ENCODE results near the gene MALAT1.
A peak's percentile ranks its signal among the peaks of the same experiment; 100 is the strongest.
"Not testable (repeated sequence)": the region's sequence is repeated elsewhere in the genome, so short reads cannot be mapped to it uniquely, and the experiment has no call there.

Gene MALAT1

DNA sequence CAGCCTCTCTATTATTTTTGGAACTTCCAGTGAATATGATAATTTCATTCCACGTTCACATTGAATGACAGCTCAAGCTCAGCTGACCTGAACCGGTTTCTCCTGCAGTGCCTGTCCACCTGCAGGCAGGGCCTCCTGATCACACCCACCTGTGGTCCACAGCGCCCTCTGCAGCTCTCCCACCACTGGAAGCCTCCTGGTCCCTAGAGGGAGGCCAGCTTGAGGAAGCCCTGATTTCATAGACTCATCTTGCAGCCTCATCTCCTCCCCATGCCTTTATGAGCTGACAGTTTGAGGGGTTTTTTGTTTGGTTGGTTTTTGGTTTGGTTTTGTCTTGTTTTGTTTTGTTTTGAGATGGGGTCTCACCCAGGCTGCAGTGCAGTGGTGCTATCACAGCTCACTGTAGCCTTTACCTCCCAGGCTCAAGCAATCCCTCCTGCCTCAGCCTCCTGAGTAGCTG lies 29.9 kb upstream of the MALAT1 start:
- no peaks in the 10 kb centered on the region for H3K36me3 ChIP-seq (ENCODE audit: control insufficient read depth, insufficient read depth, low read length)

DNA sequence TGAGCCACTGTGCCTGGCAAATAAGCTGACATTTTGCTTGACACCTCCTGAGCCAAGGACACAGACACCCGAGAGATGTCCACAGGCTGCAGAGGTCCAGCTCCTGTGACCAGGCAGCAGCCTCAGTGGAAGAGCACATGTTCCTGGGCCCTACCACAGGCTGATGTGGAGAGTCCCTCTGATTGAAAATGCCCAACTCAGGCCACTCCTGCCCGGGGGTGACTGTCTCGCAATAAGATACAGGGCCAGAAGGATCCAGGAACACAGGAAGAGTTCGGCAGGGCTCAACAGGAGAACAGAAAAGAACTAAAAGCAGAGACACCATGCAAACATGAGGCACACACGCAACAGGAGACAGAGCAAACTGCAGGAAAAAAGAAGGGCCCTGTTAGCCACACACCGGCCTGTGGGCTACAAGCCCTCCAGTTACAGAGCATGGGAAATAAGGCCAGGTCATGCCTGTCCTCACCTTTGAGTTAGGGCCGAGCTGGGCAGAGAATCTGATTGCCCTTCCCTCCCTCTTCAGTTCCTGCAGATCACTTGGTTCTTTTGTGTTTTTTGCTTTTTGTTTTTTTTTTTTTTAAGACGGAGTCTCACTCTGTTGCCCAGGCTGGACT lies 28.3 kb upstream of the MALAT1 start:
- H3K4me3 ChIP-seq (ENCODE audit: insufficient read depth, low read depth, low read length, poor library complexity, severe bottlenecking), result no peak overlapping the region
- H3K36me3 ChIP-seq (ENCODE audit: control insufficient read depth, insufficient read depth, low read length), result no peaks in the 10 kb centered on the region
- peaks cover 15% of the 10 kb centered on the region for H3K4me1 ChIP-seq (ENCODE audit: control insufficient read depth, insufficient read depth, low read length, poor library complexity, severe bottlenecking)
- no peak for DNase-seq
- H3K9me3 ChIP-seq (ENCODE audit: control insufficient read depth, low read length), result no peaks in the 10 kb centered on the region
- peak overlapping the region; percentile 13 for H3K27ac ChIP-seq (ENCODE audit: insufficient read depth, low read length, poor library complexity, severe bottlenecking)
- H3K27me3 ChIP-seq (replicated peaks; ENCODE audit: control insufficient read depth, insufficient read depth, low read length, poor library complexity, severe bottlenecking), result no peaks in the 10 kb centered on the region

More for the DNA sequence above, 29.9 kb upstream of the MALAT1 start:
- H3K27me3 ChIP-seq (replicated peaks; ENCODE audit: control insufficient read depth, insufficient read depth, low read length, poor library complexity, severe bottlenecking), result no peaks in the 10 kb centered on the region
- DNase-seq, result peak; percentile 32 to 40 (median 37)
- H3K27ac ChIP-seq (ENCODE audit: insufficient read depth, low read length, poor library complexity, severe bottlenecking), result no peak overlapping the region
- no peaks in the 10 kb centered on the region for H3K9me3 ChIP-seq (ENCODE audit: control insufficient read depth, low read length)
- H3K4me1 ChIP-seq (ENCODE audit: control insufficient read depth, insufficient read depth, low read length, poor library complexity, severe bottlenecking), result peaks cover 15% of the 10 kb centered on the region
- H3K4me3 ChIP-seq (ENCODE audit: insufficient read depth, low read depth, low read length, poor library complexity, severe bottlenecking), result no peak overlapping the region

DNA sequence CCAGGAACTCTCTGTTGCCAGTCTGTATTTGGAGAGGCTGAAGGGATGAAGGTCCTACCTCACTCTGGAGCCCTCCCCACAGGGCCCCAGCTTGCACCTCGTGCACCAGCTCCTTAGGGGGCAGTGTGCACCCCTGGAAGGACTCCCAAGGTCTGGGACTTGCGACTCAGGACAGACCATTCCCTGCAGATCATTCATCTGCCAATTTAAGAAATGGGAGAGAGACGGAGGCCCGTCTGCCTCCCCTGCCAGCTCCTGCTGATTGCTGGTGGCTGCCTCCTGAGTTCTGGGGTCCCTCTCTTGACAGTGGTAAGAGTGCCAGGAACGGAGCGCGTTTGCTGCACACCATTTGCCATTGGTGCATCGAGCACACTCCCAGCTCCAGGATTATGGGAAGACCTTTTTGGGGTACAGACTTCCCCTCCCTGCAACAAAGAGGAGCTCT lies 27.4 kb upstream of the MALAT1 start:
- Histone ChIP-seq H3K27ac (ENCODE audit: insufficient read depth, low read length, poor library complexity, severe bottlenecking) (peak overlapping the region; percentile 79), H3K4me1 (ENCODE audit: control insufficient read depth, insufficient read depth, low read length, poor library complexity, severe bottlenecking) (peaks cover 17% of the 10 kb centered on the region), H3K36me3 (ENCODE audit: control insufficient read depth, insufficient read depth, low read length) (no peaks in the 10 kb centered on the region), H3K27me3 (replicated peaks; ENCODE audit: control insufficient read depth, insufficient read depth, low read length, poor library complexity, severe bottlenecking) (no peaks in the 10 kb centered on the region), H3K4me3 (ENCODE audit: insufficient read depth, low read depth, low read length, poor library complexity, severe bottlenecking) (peak overlapping the region; percentile 21), H3K9me3 (ENCODE audit: control insufficient read depth, low read length) (no peaks in the 10 kb centered on the region)
- no peak for DNase-seq

DNA sequence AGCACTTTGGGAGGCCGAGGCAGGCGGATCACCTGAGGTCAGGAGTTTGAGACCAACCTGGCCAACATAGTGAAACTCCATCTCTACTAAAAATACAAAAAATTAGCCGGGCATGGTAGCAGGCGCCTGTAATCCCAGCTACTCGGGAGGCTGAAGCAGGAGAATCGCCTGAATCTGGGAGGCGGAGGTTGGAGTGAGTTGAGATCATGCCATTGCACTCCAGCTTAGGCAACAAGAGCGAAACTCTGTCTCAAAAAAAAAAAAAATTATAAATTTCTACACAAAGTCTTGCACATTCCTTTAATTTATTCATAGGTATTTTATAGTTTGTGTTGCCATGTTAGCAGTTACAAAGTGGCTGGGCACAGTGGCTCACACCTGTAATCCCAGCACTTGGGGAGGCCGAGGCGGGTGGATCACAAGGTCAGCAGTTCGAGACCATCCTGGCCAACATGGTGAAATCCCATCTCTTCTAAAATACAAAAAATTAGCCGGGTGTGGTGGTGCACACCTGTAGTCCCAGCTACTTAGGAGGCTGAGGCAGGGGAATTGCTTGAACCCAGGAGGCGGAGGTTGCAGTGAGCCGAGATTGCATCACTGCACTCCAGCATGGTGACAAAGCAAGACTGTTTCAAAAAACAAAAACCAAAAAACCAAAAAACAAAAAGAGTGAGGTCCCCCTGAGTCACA lies 26.1 kb upstream of the MALAT1 start:
- not testable (repeated sequence) for H3K27me3 ChIP-seq (replicated peaks; ENCODE audit: control insufficient read depth, insufficient read depth, low read length, poor library complexity, severe bottlenecking); H3K4me3 ChIP-seq (ENCODE audit: insufficient read depth, low read depth, low read length, poor library complexity, severe bottlenecking); H3K36me3 ChIP-seq (ENCODE audit: control insufficient read depth, insufficient read depth, low read length); H3K9me3 ChIP-seq (ENCODE audit: control insufficient read depth, low read length); DNase-seq
- peak overlapping the region; percentile 79 for H3K27ac ChIP-seq (ENCODE audit: insufficient read depth, low read length, poor library complexity, severe bottlenecking)
- peaks cover 23% of the 10 kb centered on the region for H3K4me1 ChIP-seq (ENCODE audit: control insufficient read depth, insufficient read depth, low read length, poor library complexity, severe bottlenecking)

DNA sequence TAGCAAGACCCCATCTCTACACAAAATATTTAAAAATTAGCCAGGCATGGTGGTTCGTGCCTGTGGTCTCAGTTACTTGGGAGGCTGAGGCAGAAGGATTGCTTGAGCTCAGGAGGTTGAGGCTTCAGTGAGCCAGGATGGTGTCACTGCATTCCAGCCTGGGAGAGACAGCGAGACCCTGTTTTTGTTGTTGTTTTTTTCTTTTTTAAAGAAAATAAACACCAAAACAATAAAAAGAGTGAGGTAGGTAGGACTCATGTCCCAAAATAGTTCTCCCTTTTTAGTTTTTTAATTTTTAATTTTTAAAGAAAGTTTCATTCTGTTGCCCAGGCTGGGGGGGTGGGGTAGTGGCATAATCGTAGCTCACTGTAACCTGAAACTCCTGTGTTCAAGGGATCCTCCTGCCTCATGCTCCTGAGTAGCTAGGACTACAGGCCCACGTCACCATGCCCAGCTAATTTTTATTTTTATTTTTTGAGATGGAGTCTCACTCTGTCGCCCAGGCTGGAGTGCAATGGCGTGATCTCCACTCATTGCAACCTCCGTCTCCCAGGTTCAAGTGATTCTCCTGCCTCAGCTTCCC lies 25.5 kb upstream of the MALAT1 start:
- H3K27ac ChIP-seq (ENCODE audit: insufficient read depth, low read length, poor library complexity, severe bottlenecking), result no peak overlapping the region

DNA sequence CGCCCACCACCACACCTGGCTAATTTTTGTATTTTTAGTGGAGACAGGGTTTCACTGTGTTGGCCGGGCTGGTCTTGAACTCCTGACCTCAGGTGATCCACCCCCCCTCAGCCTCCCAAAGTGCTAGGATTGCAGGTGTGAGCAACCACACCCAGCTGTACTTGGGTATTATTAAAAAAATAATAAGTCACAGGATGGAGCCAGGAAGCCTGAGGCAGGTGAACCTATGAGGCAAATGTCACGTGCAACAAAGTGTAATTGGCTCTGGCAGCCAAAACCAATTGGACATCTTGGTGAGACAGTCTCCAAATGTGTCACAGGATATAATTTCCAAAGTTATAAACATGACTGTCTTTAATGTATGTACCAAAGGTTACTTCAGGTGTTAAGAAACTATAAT lies 24.0 kb upstream of the MALAT1 start:
- H3K27ac ChIP-seq (ENCODE audit: insufficient read depth, low read length, poor library complexity, severe bottlenecking), result no peak overlapping the region

More for the DNA sequence above, 25.5 kb upstream of the MALAT1 start:
- peaks cover 23% of the 10 kb centered on the region for H3K4me1 ChIP-seq (ENCODE audit: control insufficient read depth, insufficient read depth, low read length, poor library complexity, severe bottlenecking)
- DNase-seq, result no peak
- no peaks in the 10 kb centered on the region for H3K36me3 ChIP-seq (ENCODE audit: control insufficient read depth, insufficient read depth, low read length)
- H3K4me3 ChIP-seq (ENCODE audit: insufficient read depth, low read depth, low read length, poor library complexity, severe bottlenecking), result no peak overlapping the region
- no peaks in the 10 kb centered on the region for H3K9me3 ChIP-seq (ENCODE audit: control insufficient read depth, low read length)
- no peaks in the 10 kb centered on the region for H3K27me3 ChIP-seq (replicated peaks; ENCODE audit: control insufficient read depth, insufficient read depth, low read length, poor library complexity, severe bottlenecking)

DNA sequence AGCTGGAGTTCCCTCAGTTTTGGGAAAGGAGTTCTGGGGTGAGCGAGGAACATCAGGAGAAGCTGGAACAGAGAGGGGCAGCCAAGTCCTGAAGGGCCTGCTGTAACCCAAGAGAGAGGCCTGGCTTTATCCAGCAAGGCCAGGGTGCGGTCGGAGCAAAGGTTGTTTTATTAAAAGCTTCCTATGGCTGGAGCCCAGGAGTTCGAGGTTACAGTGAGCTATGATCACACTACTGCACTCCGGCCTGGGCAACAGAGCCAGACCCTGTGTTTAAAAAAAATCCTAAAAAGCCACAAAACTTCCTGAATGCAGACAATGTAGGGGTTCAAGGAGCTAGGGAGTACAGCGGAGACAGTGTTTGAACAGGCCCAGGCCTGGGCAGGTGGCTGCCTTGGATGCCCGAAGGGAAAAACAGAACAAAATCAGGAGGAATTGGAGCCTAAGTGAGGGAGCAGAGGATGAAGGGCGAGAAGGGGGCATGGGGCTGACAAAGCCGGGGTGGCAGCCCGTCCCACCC lies 22.2 kb upstream of the MALAT1 start:
- no peak for DNase-seq
- Histone ChIP-seq H3K9me3 (ENCODE audit: control insufficient read depth, low read length) (no peaks in the 10 kb centered on the region), H3K4me1 (ENCODE audit: control insufficient read depth, insufficient read depth, low read length, poor library complexity, severe bottlenecking) (peaks cover 15% of the 10 kb centered on the region), H3K36me3 (ENCODE audit: control insufficient read depth, insufficient read depth, low read length) (no peaks in the 10 kb centered on the region), H3K4me3 (ENCODE audit: insufficient read depth, low read depth, low read length, poor library complexity, severe bottlenecking) (peak overlapping the region; percentile 81), H3K27me3 (replicated peaks; ENCODE audit: control insufficient read depth, insufficient read depth, low read length, poor library complexity, severe bottlenecking) (no peaks in the 10 kb centered on the region), H3K27ac (ENCODE audit: insufficient read depth, low read length, poor library complexity, severe bottlenecking) (peak overlapping the region; percentile 96)

More for the DNA sequence above, 24.0 kb upstream of the MALAT1 start:
- H3K36me3 ChIP-seq (ENCODE audit: control insufficient read depth, insufficient read depth, low read length), result no peaks in the 10 kb centered on the region
- peaks cover 20% of the 10 kb centered on the region for H3K4me1 ChIP-seq (ENCODE audit: control insufficient read depth, insufficient read depth, low read length, poor library complexity, severe bottlenecking)
- H3K27me3 ChIP-seq (replicated peaks; ENCODE audit: control insufficient read depth, insufficient read depth, low read length, poor library complexity, severe bottlenecking), result no peaks in the 10 kb centered on the region
- H3K9me3 ChIP-seq (ENCODE audit: control insufficient read depth, low read length), result no peaks in the 10 kb centered on the region
- DNase-seq, result no peak
- H3K4me3 ChIP-seq (ENCODE audit: insufficient read depth, low read depth, low read length, poor library complexity, severe bottlenecking), result no peak overlapping the region

DNA sequence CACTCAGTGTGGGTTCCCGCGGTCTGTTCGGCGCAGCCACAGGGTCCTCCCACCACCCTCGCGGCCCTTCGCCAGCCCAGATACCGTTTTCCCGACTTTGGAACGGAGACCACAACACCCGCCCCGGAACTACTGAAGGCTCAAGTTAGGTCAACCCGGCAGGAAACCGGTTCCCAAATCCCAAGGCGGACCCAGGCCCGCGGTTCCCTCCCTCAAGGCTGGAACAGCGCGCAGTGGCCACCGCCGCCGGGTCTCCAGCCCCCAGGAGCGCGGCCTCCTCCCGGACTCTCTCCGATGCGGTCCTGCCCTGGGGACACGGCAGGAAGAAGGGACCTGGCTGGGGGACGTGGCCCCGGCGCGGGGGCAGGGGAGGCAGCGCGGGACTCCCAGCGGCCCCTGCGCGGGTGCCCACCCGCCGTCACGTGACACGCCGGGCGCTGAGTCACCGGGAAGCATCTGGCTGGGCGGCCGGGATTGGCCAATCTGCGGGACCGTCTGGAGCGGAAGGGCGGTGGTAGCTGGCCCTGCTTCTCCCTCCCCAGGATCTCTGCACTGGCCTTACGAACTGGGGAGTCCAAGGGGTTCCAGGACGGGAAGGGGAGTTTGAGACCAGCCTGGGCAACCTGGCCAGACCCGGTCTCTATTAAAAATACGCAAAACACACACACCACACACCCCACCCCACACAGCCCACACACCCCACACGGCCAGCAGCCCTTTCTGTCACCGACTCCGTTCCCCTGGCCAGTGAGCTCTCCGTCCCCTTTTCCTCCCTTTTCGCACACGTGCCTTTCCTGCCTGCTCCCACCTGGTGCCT lies 21.5 kb upstream of the MALAT1 start:
- H3K4me1 ChIP-seq (ENCODE audit: control insufficient read depth, insufficient read depth, low read length, poor library complexity, severe bottlenecking), result peaks cover 9% of the 10 kb centered on the region

DNA sequence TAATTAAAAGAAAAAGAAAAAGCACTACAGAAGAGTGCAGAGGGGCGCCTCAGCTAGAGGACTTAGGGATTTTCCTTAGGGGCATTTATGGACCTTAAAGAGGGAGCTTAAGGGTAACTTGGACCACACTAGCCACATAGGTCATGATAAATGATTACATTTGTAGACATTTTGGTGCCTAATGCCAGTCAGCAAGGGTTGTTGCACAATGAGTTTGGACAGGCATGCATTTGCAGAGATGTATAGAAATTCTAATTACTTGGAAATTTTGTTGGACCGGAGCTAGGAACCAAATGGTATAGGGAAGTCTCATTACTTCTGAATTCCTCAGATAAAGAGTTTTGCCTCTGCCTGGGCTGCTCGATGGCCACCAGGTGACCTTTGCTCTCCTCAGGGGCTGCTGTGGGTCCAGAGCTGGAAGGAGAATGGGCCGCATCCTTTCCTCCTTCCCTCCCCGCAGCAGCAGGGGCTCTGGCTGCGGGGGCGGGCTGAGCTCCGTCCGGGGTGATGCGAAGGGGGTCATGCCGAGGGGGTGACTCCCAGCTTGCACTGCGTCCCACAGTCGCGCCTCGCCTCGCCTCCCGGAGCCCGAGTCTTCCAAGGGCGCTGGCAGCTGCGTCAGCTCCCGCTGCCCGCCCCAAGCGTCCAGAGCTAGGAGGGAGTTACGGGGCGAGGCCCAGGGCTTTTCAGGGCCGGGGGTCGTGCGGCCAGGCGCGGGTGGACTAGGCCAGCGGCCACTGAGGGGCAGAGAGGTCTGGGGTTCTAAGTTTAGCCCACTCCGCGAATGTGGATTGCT lies 20.3 kb upstream of the MALAT1 start:
- no peak overlapping the region for H3K4me3 ChIP-seq (ENCODE audit: insufficient read depth, low read depth, low read length, poor library complexity, severe bottlenecking)
- no peaks in the 10 kb centered on the region for H3K36me3 ChIP-seq (ENCODE audit: control insufficient read depth, insufficient read depth, low read length)

More for the DNA sequence above, 21.5 kb upstream of the MALAT1 start:
- no peaks in the 10 kb centered on the region for H3K27me3 ChIP-seq (replicated peaks; ENCODE audit: control insufficient read depth, insufficient read depth, low read length, poor library complexity, severe bottlenecking)
- no peaks in the 10 kb centered on the region for H3K9me3 ChIP-seq (ENCODE audit: control insufficient read depth, low read length)
- H3K27ac ChIP-seq (ENCODE audit: insufficient read depth, low read length, poor library complexity, severe bottlenecking), result peak overlapping the region; percentile 96
- peak; percentile 84 to 87 (median 85) for DNase-seq
- H3K4me3 ChIP-seq (ENCODE audit: insufficient read depth, low read depth, low read length, poor library complexity, severe bottlenecking), result peak overlapping the region; percentile 81
- H3K36me3 ChIP-seq (ENCODE audit: control insufficient read depth, insufficient read depth, low read length), result no peaks in the 10 kb centered on the region

More for the DNA sequence above, 20.3 kb upstream of the MALAT1 start:
- Histone ChIP-seq H3K4me1 (ENCODE audit: control insufficient read depth, insufficient read depth, low read length, poor library complexity, severe bottlenecking) (peaks cover 9% of the 10 kb centered on the region), H3K9me3 (ENCODE audit: control insufficient read depth, low read length) (no peaks in the 10 kb centered on the region), H3K27me3 (replicated peaks; ENCODE audit: control insufficient read depth, insufficient read depth, low read length, poor library complexity, severe bottlenecking) (no peaks in the 10 kb centered on the region), H3K27ac (ENCODE audit: insufficient read depth, low read length, poor library complexity, severe bottlenecking) (peak overlapping the region; percentile 42)
- DNase-seq, result no peak

All from effector memory CD4-positive, alpha-beta T cell (primary cell).